ENCODE results near the gene MAP4K4. TPM values are rescaled to one million over a fixed set of nuclear protein-coding genes. Genes with fewer than 3 reads are reported as not detected.

The MAP4K4 gene
- total RNA-seq, 1 donor from 2014 or later: 91.9 TPM

DNA sequence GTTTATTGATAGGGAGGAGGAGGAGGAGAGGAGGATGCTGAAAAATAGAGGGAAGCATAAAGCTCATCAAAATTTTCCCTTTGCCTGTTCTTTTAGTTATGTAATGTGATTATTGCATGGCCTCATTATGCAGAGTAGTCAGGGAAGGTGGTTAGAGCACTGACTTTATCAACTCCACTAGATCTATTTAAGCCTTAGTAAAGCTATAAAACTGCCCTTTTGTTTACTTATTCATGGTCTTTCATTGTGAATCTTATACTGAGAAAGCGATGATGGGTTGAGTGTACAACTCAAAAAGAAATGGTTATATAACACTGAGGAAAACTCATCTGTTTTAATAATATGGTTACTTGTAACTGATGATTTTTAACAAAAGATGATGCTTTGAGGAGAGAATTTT is 81.7 kb downstream of the MAP4K4 start:
- Histone ChIP-seq H3K27ac (no peak overlapping the region), H3K36me3 (no peaks in the 10 kb centered on the region), H3K4me1 (peaks cover 58% of the 10 kb centered on the region), H3K4me2 (no peak overlapping the region), H3K9ac (no peak overlapping the region), H3K27me3 (no peaks in the 10 kb centered on the region), H4K20me1 (ENCODE audit: low read depth) (peaks cover 95% of the 10 kb centered on the region), H3K4me3 (no peak overlapping the region), H2AFZ (replicated peaks) (no peak overlapping the region), H3K79me2 (ENCODE audit: low read depth) (peaks cover 100% of the 10 kb centered on the region), H3K9me3 (ENCODE audit: low read depth) (no peaks in the 10 kb centered on the region), H3F3A (ENCODE audit: low read depth) (no peaks in the 10 kb centered on the region)
- no peak overlapping the region for H3K4me3 Mint-ChIP-seq
- H3K27me3 Mint-ChIP-seq (ENCODE audit: insufficient read depth, low read depth): peaks cover 2% of the 10 kb centered on the region
- H3K4me1 Mint-ChIP-seq: peaks cover 45% of the 10 kb centered on the region
- peaks cover 17% of the 10 kb centered on the region for H3K36me3 Mint-ChIP-seq
- no peak overlapping the region for H3K27ac Mint-ChIP-seq
- DNase-seq (ENCODE audit: low spot score): no peak
- TF ChIP-seq EZH2 (IDR thresholded peaks at IDR 0.05) (no peak), EZH2phosphoT487 (IDR thresholded peaks at IDR 0.05) (no peak), CTCF (IDR thresholded peaks at IDR 0.05) (no peak)
- H3K9me3 Mint-ChIP-seq: peaks cover 4% of the 10 kb centered on the region

- peaks cover 54% of the 10 kb centered on the region for H3K4me1 ChIP-seq
Measured at GRCh38 chr2:101779656-101780055, 82.1 kb downstream of the MAP4K4 start.

GRCh38 chr2:101781326-101781725 is 83.8 kb downstream of the MAP4K4 start:
- Histone ChIP-seq H3K9me3 (ENCODE audit: low read depth) (no peaks in the 10 kb centered on the region), H3K27me3 (no peaks in the 10 kb centered on the region), H3K4me3 (no peak overlapping the region), H3K4me1 (peaks cover 38% of the 10 kb centered on the region), H3K9ac (no peak overlapping the region), H2AFZ (replicated peaks) (no peak overlapping the region), H3K36me3 (no peaks in the 10 kb centered on the region), H4K20me1 (ENCODE audit: low read depth) (peaks cover 76% of the 10 kb centered on the region), H3K27ac (no peak overlapping the region), H3K4me2 (peak overlapping the region; percentile 23), H3K79me2 (ENCODE audit: low read depth) (peaks cover 100% of the 10 kb centered on the region), H3F3A (ENCODE audit: low read depth) (no peaks in the 10 kb centered on the region)
- Mint-ChIP-seq H3K4me1 (peaks cover 37% of the 10 kb centered on the region), H3K4me3 (no peak overlapping the region), H3K27ac (peak overlapping the region; percentile 10), H3K9me3 (peaks cover 4% of the 10 kb centered on the region), H3K36me3 (peaks cover 19% of the 10 kb centered on the region), H3K27me3 (ENCODE audit: insufficient read depth, low read depth) (peaks cover 2% of the 10 kb centered on the region)
- DNase-seq (ENCODE audit: low spot score): no peak
- no peak for TF ChIP-seq EZH2phosphoT487 (IDR thresholded peaks at IDR 0.05)
- no peak for TF ChIP-seq CTCF (IDR thresholded peaks at IDR 0.05)
- no peak for TF ChIP-seq EZH2 (IDR thresholded peaks at IDR 0.05)

More at GRCh38 chr2:101779656-101780055, 82.1 kb downstream of the MAP4K4 start:
- DNase-seq (ENCODE audit: low spot score): no peak
- Mint-ChIP-seq H3K36me3 (peaks cover 18% of the 10 kb centered on the region), H3K4me1 (peaks cover 45% of the 10 kb centered on the region), H3K4me3 (no peak overlapping the region), H3K9me3 (peaks cover 2% of the 10 kb centered on the region), H3K27me3 (ENCODE audit: insufficient read depth, low read depth) (peaks cover 2% of the 10 kb centered on the region), H3K27ac (no peak overlapping the region)
- no peak overlapping the region for H3K4me2 ChIP-seq
- H3K9me3 ChIP-seq (ENCODE audit: low read depth): no peaks in the 10 kb centered on the region
- H3K36me3 ChIP-seq: no peaks in the 10 kb centered on the region
- no peak overlapping the region for H2AFZ ChIP-seq (replicated peaks)
- H3K27ac ChIP-seq: no peak overlapping the region
- TF ChIP-seq EZH2 (IDR thresholded peaks at IDR 0.05) (no peak), CTCF (IDR thresholded peaks at IDR 0.05) (no peak), EZH2phosphoT487 (IDR thresholded peaks at IDR 0.05) (no peak)
- no peak overlapping the region for H3K4me3 ChIP-seq
- H4K20me1 ChIP-seq (ENCODE audit: low read depth): peaks cover 90% of the 10 kb centered on the region
- H3K79me2 ChIP-seq (ENCODE audit: low read depth): peaks cover 100% of the 10 kb centered on the region
- no peaks in the 10 kb centered on the region for H3K27me3 ChIP-seq
- H3F3A ChIP-seq (ENCODE audit: low read depth): no peaks in the 10 kb centered on the region
- H3K9ac ChIP-seq: no peak overlapping the region

Data from neural progenitor cell (in vitro differentiated cells).